Activated T-helper 1 cell treated with anti-CD3 and anti-CD28 coated beads, Interleukin-2, amount 50 U/mL, for 16 hours (primary cell): ENCODE results near the gene DTNB.

Experiments
- DNase-seq, 2 donors: peaks; one replicate each; pipeline ENCODE4 v3.0.0-alpha.2; 2020; ENCODE audit warnings: low read depth in 1 of 2, low spot score in 1 of 2

The DTNB gene

GRCh38 chr2:25400169-25400568 is 273.2 kb downstream of the DTNB start:
- no peak for DNase-seq

GRCh38 chr2:25398534-25398933 is 274.8 kb downstream of the DTNB start:
- no peak for DNase-seq

DNA sequence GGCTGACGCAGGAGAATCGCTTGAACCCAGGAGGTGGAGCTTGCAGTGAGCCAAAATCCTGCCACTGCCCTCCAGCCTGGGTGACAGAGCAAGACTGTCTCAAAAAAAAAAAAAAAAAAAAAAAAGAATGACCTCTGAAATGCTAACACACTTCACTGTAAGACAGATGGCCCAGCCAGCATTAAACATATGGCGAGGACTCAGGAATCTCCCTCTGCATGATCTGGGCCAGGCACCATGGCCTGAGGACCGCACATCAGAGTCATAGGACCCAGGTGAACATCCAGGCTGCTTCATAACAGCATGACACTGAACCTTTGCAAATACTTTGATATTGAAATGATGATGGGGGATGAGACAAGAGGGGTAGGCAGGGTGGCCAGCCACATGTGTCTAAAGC is 275.6 kb downstream of the DTNB start:
- DNase-seq = no peak

- DNase-seq = no peak
Measured at GRCh38 chr2:25389161-25389560, 284.2 kb downstream of the DTNB start.

GRCh38 chr2:25388491-25388890 is 284.9 kb downstream of the DTNB start:
- DNase-seq = no peak

GRCh38 chr2:25387876-25388449 is 285.4 kb downstream of the DTNB start:
- DNase-seq = no peak

- DNase-seq = no peak
Measured at GRCh38 chr2:25386971-25387875, 286.2 kb downstream of the DTNB start.

GRCh38 chr2:25385910-25386309 is 287.5 kb downstream of the DTNB start:
- no peak for DNase-seq

DNA sequence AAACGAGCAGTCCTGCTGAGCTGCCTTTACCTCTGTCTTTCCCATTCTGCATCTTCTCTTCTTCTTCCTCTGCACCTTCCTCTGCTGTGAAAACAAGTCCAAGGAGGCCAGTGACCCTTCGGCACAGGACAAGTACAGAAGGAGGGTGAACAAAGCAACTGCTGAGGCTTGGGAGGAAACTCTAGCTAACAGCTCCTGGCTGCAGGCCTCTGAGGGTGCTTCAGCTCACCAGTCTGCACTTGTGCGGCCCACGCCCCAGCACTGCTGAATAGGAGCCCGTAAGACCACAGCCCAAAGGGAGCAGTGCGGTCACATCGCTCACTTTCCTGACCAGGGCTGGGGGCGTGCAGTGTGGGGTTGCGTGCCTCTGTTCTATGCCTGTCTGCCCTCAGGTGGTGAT is 289.6 kb downstream of the DTNB start:
- no peak for DNase-seq

GRCh38 chr2:25381502-25381901 is 291.9 kb downstream of the DTNB start:
- no peak for DNase-seq

GRCh38 chr2:25380586-25381375 is 292.6 kb downstream of the DTNB start:
- DNase-seq = no peak

DNA sequence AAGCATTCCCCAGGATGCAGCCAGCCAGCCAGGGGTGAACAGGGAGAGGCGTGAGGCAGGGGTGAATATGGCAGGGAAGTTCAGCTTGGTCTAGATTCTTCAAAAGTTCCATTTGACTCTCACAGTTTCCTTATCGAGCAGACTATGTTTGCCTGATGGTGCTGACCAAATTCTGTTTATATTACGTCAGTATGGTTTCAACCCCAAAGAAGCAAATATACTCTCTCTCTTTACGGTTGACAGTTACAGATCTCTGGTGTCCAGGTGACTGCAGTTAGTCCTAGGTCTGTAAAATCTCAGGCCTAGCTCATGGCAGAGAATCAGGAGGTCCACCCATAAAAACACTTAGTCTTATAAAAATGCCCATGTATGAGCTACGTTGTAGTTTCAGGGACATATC is 293.4 kb downstream of the DTNB start:
- DNase-seq = no peak

GRCh38 chr2:25379535-25379934 is 293.8 kb downstream of the DTNB start:
- no peak for DNase-seq

- DNase-seq = no peak
Measured at GRCh38 chr2:25378731-25379490, 294.5 kb downstream of the DTNB start.

DNA sequence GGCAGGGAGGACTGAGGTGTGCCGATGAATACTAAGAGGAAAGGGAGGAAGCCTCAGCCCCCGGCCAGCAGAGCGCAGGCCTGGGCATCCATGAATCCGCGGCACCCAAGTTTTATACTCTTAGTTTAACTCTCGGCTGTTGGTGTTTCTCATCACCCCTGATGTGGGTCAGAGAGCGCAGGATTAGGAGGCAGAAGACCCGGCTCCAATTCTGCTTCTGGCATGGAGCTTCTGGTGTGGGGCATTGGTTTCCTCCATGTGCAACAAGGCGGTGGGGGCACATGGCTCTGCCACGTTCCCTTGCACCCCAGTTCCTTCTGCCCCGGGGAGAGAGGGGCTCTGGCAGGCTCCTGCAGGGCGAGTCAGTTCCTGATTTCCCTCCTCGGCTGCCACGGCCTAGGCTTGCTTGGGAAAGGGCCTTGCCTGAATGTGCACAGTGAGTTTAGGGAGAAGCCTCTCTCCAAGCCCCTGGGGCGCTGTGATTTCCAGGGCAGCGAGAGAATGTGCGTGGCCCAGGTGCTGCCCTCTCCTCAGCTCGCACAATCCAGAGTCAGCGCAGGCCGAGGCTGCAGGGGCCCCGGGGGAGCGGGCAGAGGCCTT is 295.5 kb downstream of the DTNB start:
- DNase-seq = no peak

- DNase-seq = peak; percentile 82 to 91
Measured at GRCh38 chr2:25376750-25377621, 296.4 kb downstream of the DTNB start.

DNA sequence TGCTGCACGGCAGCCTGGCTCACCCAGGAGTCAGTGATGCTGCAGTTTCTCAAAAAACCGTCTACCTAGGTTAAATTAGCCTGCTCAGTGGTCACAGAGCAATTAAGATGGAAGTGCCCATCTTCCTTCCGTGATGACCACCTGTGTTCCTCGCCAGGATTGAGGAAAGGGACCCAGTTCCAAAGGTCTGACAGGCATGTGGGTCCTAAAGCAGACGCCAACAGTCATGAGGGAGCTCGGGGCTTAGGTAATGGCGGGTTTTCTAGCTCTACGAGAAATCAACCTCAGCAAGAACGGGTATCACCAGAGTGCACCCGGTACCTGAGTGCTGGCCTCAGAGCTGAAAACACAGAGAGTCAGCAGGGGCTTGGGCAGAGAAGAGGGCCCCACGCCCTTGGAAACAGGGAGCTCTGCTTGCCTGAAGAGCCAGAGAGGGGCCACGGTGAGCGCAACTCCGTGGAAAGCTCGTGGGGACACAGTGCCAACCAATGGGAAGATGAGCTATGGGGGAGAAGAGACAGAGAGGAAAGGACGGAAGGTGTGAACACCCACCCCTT is 297.3 kb downstream of the DTNB start:
- no peak for DNase-seq

DNA sequence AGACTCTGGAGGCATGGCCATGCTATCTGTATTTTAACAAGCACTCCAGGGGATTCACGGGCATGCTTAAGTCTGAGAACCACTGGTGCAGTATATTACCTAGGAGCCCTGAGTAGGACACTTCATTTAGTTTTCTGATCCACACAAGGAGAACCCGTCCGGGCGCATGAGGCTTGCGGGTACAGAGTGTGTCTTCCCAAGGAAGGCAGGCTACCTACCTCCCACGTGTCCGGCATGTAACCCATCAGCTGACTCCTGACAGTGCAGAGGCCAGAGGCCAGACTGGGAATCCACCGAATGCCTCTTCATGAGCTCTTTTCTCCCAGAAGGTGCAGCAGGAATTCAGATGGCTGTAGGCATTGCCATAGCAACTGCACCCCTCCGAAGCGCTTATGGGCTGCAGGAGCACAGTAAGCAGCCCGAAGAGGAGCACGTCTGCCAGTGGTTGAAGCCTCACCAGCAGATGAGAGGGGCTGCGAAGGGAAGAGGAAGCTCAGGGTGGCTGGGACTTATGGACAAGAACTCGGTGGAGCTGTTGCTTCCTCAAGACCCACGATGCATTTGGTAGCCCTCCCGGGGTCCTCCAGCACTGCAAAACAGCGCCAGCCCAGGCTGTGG is 297.9 kb downstream of the DTNB start:
- no peak for DNase-seq

- no peak for DNase-seq
Measured at GRCh38 chr2:25374827-25375226, 298.6 kb downstream of the DTNB start.
